CD4-positive, alpha-beta T cell treated with Interleukin-10 for 1 hour (primary cell): ENCODE measurements around the gene MITF.

ENCODE experiments used
- DNase-seq: peaks from one replicate; pipeline ENCODE4 v3.0.0-alpha.2; 2020

MITF gene

GRCh38 chr3:69842351-69842750 lies 103.1 kb downstream of the MITF start:
- no peak for DNase-seq

- no peak for DNase-seq
Measured at GRCh38 chr3:69842789-69843188, 103.5 kb downstream of the MITF start.

GRCh38 chr3:69844706-69845105 lies 105.4 kb downstream of the MITF start:
- DNase-seq, result no peak

GRCh38 chr3:69847303-69847702 lies 108.0 kb downstream of the MITF start:
- DNase-seq, result no peak

GRCh38 chr3:69848113-69848512 lies 108.8 kb downstream of the MITF start:
- DNase-seq, result no peak

GRCh38 chr3:69850849-69851248 lies 111.6 kb downstream of the MITF start:
- DNase-seq, result no peak

GRCh38 chr3:69853027-69853426 lies 113.8 kb downstream of the MITF start:
- no peak for DNase-seq

GRCh38 chr3:69855436-69856162 lies 116.3 kb downstream of the MITF start:
- no peak for DNase-seq

- no peak for DNase-seq
Measured at GRCh38 chr3:69856965-69857705, 117.9 kb downstream of the MITF start.

- DNase-seq, result no peak
Measured at GRCh38 chr3:69861556-69861955, 122.3 kb downstream of the MITF start.

- no peak for DNase-seq
Measured at GRCh38 chr3:69864141-69864540, 124.9 kb downstream of the MITF start.

GRCh38 chr3:69864766-69865165 lies 125.5 kb downstream of the MITF start:
- DNase-seq, result no peak

GRCh38 chr3:69865925-69866679 lies 126.8 kb downstream of the MITF start:
- DNase-seq, result no peak

GRCh38 chr3:69866988-69867720 lies 127.9 kb downstream of the MITF start:
- DNase-seq, result no peak

GRCh38 chr3:69867941-69868505 lies 128.8 kb downstream of the MITF start:
- no peak for DNase-seq

GRCh38 chr3:69868841-69869420 lies 129.7 kb downstream of the MITF start:
- DNase-seq, result no peak

GRCh38 chr3:69869643-69870042 lies 130.4 kb downstream of the MITF start:
- no peak for DNase-seq

- DNase-seq, result no peak
Measured at GRCh38 chr3:69871251-69871650, 132.0 kb downstream of the MITF start.

- no peak for DNase-seq
Measured at GRCh38 chr3:69871868-69872267, 132.6 kb downstream of the MITF start.

GRCh38 chr3:69872783-69873378 lies 133.6 kb downstream of the MITF start:
- DNase-seq, result no peak

- no peak for DNase-seq
Measured at GRCh38 chr3:69876073-69876472, 136.8 kb downstream of the MITF start.

- DNase-seq, result no peak
Measured at GRCh38 chr3:69878254-69878653, 139.0 kb downstream of the MITF start.
